Kidney glomerular epithelial cell (primary cell): Measurements from ENCODE around the gene HS1BP3.
A peak's percentile ranks its signal among the peaks of the same experiment; 100 is the strongest.

Experiments used
- DNase-seq: peaks from one replicate; lab custom pipeline; 2025; lab: John Stamatoyannopoulos, UW

The HS1BP3 gene

DNA sequence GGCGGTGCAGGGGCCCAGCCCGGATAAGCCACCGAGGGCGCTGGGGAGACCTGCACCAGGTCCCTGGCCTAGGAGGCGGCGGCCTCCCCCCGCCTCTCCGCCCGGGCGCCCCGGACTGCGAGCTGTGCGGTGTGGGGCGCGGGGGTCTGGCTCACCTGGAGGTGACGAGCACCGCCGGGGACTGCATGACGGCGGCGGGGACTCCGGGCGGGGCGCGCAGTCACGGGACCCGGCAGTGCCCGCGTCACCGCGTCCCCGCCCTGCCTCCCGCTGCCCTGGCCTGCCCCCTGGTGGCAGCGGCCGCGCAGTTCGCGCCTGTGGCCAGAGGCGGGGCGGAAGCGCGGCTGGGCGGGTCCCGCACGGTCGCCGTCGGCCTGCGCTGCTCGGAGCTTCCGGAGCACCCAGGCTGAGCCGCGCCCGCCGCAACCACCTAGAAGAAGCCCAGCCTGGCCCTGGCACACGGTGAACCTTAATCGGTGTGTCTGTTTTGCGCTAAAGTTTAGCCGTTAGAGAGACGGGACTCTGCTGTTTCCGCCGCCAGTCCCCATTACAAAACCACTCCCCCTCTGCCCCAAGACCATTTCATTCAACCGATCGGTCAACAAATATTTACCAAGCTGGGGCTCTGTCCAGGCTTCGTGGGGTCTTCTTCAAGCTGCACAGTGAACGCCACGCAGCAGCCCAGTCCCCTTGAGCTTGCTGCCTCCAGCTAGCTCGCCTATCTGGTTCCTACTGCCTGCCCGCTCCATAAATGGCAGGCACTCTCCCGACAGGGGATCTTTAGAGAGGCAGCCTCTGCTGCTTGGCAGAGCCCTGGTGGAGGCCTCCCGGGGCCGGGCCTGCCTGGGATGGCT, at the start of gene HS1BP3:
Gene HS1BP3 (minus strand): TSS at position 222 of the 854 bp plus-strand sequence. CDS start 35 bp downstream, at position 187.
- DNase-seq = peak; percentile 76

GRCh38 chr2:20698916-20699613, 48.2 kb upstream of the HS1BP3 start:
- no peak for DNase-seq

DNA sequence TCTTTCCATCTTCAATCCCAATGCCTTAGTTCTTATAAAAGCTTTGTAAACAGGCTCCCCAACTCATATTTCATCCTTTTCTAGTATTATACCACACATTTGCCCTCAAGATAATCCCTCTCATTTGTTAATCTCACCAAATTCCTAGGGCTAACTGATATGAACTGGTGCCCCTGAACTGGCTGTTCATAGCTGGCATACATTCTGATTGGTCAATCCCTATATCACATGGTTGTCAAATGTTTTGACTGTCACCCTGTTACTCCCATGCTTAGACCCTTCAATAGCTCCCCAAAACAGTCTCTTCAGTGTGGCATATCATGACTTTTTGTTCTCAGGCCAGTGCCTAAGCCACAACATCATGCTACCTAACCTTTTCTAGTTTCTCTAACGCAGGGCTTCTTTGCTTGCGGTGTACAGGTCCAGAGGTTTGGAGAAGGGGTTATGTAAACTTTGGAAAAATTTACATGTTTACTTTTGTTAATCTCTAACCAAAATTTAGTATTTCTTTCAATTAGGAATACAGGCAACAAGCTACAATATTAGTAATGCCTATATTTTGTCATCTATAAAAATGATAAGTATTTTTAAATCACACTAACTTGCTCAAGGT, 46.5 kb upstream of the HS1BP3 start:
- no peak for DNase-seq

- no peak for DNase-seq
Measured at GRCh38 chr2:20696366-20696765, 45.5 kb upstream of the HS1BP3 start.

DNA sequence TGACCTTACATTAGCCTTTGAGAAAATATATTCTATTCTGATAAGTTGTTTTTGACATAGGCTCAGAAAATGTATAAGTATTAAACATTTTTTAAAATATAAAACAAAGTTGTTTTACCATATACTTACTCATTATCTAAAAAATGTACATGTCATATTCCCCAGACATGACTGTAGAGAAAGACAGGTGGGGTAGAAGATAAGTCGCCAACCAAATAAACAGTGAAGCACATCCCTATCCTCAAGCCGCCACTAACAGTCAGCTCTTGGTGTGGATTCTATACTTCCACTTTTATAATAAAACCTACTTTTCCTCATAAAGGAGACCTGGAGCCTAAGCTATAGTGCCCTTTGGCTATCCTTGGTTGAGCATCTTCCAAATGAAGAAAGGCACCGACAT, 42.4 kb upstream of the HS1BP3 start:
- no peak for DNase-seq

- DNase-seq = no peak
Measured at GRCh38 chr2:20692081-20692480, 41.2 kb upstream of the HS1BP3 start.

DNA sequence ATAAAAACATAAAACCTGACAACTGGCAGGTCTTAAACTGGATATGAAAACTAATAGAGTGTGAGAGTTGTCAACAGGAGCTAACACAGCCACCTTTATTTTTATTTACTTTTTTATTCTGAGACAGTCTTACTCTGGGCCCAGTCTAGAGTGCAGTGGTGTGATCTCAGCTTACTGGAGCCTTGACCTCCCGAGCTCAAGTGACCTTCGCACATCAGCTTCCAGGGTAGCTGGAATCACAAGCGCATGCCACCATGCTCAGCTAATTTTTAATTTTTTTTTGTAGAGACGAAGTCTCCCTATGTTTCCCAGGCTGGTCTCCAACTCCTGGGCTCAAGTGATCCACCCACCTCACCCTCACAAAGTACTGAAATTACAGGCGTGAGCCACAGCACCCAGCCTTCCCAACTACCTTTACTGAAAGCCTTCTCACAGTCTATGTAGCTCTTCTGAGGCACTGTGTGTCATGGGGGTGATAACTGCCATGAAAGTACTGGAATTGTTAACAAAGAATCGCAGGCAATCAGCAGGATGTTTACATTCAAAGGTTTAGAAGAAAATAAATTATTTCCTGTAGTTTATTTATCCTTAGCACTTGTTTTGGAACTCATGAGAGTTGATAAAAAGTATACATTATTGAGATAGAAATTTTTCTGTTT, 40.3 kb upstream of the HS1BP3 start:
- no peak for DNase-seq

- DNase-seq = no peak
Measured at GRCh38 chr2:20689428-20690264, 38.7 kb upstream of the HS1BP3 start.

DNA sequence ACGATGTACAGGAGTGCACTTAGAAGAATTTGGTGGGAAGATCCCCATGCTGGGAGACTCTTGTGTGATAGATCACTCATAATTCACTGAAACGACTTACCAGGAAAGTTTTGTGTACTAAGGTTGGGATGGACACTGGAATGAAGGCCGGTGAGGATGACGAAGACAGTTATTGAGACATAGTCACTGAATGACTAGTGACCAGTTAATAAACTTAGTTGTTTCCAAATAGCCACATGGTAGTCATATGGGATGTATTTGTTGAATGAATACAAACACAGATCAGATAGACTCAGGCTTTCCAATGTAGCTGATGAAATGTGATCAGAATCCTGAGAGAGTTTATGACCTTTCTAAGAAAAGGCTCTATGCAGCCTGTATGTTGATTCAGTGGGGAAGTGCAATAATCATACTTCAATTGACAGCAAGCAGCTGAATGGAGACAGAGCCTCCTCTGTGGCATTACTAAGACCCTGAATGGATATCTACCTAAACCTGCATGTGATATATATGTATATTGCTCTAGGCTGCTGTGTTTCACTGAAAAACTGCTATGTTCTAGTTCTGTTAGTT, 36.4 kb upstream of the HS1BP3 start:
- no peak for DNase-seq

DNA sequence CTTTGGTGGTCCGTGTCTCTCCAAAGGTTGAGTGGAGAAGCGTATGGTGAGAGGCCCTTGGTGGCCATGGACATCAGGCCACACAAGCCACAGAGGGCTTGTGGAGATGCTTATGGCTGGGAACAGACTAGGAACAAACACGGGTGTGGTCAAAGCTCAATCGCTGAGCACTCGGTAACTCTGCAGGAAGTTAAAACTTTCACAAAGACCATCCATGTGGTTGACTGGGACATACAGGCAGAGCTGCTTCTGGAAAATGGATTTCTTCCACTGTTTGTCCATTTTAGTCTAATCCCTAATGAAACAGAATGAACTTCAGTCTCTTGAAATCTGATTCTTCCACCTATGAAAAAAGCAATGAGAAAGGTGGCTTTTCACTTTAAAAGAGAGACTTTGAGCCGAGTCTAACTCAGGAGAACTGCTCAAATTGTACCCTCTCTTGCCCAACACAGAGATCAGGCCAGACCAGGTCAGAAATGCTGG, 33.7 kb upstream of the HS1BP3 start:
- DNase-seq = no peak

GRCh38 chr2:20682167-20682920, 31.4 kb upstream of the HS1BP3 start:
- peak; percentile 14 for DNase-seq

GRCh38 chr2:20680744-20681375, 30.0 kb upstream of the HS1BP3 start:
- no peak for DNase-seq

DNA sequence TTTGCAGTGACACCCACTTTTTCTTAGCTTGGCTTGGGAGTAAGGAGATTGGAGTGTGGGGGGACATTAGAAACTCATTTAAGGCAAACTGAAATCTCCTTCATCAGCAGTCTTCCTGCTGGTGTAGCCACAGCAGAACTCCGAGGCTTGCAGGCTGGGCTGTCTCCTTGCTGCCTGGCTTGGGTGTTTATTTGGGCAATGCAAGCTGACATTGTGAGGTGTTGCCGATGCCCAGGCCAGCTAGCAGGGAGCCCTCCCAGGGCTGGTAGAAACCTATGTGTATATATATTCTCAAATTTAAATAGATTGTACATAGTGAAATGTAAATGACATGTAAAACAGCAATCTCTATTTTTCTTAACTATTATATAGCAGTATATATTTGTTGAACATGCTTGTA, 27.9 kb upstream of the HS1BP3 start:
- no peak for DNase-seq

DNA sequence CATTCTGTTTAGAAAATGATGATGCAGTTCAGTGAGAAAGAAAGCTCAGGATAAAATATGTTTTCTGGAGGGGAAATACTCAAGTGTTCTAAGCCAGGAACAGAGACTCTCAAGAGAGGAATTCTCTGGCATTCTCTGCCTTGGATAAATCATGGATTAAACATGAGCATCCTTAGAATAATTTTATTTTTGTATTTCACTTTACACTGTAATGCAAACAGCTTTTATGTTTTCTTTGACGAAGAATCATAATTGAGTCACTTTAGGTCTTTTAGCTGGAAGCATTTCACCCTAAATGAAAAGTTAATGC, 27.1 kb upstream of the HS1BP3 start:
- no peak for DNase-seq

- no peak for DNase-seq
Measured at GRCh38 chr2:20677301-20678085, 26.6 kb upstream of the HS1BP3 start.

DNA sequence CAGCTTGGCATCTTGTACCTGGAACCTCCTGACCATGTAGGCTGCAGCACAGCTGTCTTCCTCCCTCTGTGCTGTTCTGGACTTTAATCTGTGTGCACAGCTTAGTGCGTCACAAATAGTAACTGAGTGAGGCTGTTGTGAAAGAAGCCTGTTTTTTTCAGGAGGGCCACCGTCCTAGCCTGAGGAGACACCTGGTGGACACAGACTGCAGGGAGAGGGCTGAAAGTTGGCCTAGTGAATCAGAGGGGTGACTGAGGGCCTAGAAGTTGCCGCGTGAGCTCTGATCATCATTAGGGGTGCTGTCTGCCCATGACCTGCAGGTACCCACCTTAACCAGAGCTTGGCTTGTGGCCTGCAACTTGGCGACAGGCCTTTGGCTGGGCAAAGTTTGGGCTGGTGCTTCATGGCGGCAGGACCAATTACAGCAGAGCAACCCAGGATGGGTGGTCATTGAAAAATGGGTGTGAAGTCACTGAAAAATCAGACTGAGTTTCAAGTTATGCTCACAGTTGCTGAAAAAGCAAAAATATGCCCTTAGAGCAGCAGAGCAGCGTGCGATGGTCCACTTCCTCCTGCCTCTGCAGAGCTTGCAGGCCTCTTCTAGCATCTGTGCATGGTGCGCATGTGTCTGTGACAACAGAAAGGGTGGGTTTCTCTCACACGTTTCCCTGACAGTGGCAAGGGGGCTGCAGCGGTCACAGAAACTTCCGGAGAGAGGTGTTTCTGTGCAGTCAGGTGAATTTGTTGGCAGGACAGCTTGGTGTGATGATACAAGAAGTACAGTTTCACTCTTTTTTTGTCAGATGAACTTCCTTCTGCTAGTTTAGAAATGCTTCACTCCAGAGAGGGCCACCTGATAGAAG, 25.7 kb upstream of the HS1BP3 start:
- no peak for DNase-seq

GRCh38 chr2:20675701-20676352, 24.9 kb upstream of the HS1BP3 start:
- DNase-seq = peak; percentile 5
